GM06990 (cell line): Measurements from ENCODE around the gene VAV1.
A peak's percentile ranks its signal among the peaks of the same experiment; 100 is the strongest.

Source experiments
- DNase-seq: peaks from one replicate; pipeline ENCODE4 v3.0.0-alpha.2; 2011; ENCODE audit not compliant: insufficient read length; ENCODE audit errors: extremely low read depth
- H3K27me3 ChIP-seq: replicated peaks from 2 replicates; pipeline ENCODE4 v1.6.0; 2011; ENCODE audit warnings: low read length; ENCODE audit not compliant: control insufficient read depth, insufficient read depth
- H3K36me3 ChIP-seq: 2 replicates; pipeline ENCODE4 v1.5.1; 2011; ENCODE audit warnings: low read length; ENCODE audit not compliant: control insufficient read depth, insufficient read depth
- H3K4me3 ChIP-seq: replicated peaks from 2 replicates; pipeline ENCODE4 v1.5.1; 2011; ENCODE audit warnings: low read depth, mild to moderate bottlenecking, control low read depth, low read length
- TF ChIP-seq, protein P1 (sequence below): IDR thresholded peaks from 2 replicates; pipeline ENCODE4 v1.5.1; 2011; ENCODE audit warnings: low read length, control low read depth, mild to moderate bottlenecking, inconsistent platforms; ENCODE audit not compliant: insufficient read depth, poor library complexity, severe bottlenecking

VAV1 gene

DNA sequence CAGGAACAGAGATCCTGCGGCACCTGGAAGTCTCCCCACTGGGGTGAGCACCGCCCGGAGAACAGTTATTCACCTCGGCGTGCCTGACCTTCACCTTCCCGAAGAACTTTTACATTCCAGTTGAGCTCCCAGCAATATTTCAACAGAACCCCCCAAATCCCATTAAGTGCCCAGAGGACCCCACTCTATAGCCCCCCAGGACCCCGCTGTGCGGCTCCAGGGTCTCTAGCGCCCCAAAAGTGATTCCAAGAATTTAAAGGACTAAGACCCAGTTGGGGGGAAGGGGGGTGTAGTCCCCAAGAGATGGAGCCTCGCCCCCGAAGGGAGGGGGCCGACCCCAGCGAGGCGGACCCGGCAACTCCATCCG lies 35.6 kb upstream of the VAV1 start:
- Histone ChIP-seq H3K27me3 (no peaks in the 10 kb centered on the region), H3K4me3 (peak overlapping the region; percentile 93), H3K36me3 (peaks cover 12% of the 10 kb centered on the region)
- TF ChIP-seq, protein P1, sequence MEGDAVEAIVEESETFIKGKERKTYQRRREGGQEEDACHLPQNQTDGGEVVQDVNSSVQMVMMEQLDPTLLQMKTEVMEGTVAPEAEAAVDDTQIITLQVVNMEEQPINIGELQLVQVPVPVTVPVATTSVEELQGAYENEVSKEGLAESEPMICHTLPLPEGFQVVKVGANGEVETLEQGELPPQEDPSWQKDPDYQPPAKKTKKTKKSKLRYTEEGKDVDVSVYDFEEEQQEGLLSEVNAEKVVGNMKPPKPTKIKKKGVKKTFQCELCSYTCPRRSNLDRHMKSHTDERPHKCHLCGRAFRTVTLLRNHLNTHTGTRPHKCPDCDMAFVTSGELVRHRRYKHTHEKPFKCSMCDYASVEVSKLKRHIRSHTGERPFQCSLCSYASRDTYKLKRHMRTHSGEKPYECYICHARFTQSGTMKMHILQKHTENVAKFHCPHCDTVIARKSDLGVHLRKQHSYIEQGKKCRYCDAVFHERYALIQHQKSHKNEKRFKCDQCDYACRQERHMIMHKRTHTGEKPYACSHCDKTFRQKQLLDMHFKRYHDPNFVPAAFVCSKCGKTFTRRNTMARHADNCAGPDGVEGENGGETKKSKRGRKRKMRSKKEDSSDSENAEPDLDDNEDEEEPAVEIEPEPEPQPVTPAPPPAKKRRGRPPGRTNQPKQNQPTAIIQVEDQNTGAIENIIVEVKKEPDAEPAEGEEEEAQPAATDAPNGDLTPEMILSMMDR: no peak
- no peak for DNase-seq

DNA sequence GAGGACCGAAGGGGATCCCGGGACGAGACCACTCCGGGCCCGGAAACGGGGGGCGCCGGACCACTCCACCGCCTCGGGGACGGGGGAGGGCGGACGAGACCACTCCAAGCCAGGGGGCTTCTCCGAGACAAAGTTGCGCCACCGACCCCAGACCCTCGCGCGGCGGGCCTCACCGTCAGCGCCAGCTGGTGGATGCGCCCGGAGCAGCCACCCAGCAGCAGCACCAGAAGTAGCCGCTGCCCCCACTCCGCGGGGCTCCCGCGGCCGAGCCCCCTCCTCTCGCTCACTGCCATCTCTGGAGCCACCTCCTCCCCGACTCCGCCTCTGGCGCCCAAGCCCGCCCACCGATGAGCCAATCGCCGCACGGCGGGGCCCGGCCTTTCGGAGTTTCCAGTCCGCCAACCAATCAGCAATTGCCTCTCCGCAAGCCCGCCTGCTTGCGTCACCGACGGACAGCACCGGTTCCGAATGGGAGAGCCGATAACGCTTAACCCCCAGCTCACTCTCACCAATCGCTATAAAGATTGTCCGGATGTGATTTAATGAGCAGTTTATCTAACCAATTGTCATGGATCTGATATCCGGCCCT lies 35.1 kb upstream of the VAV1 start, which contains the start of gene GPR108:
Gene GPR108, minus strand, starts transcription at position 297 of the 589 bp plus-strand sequence. Its CDS starts 4 bp downstream, at position 293.
- TF ChIP-seq, protein P1: no peak
- Histone ChIP-seq H3K4me3 (peak within 1 kb of the TSS; percentile 93), H3K36me3 (peaks cover 9% of the 10 kb centered on the region), H3K27me3 (no peaks in the 10 kb centered on the region)
- DNase-seq: peak; percentile 100

- peaks cover 3% of the 10 kb centered on the region for H3K36me3 ChIP-seq
- DNase-seq: peak; percentile 73
- TF ChIP-seq, protein P1: peak; percentile 80
- H3K27me3 ChIP-seq: no peaks in the 10 kb centered on the region
- peak overlapping the region; percentile 58; the same call in 1 of the 2 replicates for H3K4me3 ChIP-seq
These were observed 34.4 kb upstream of the VAV1 start for GRCh38 chr19:6737873-6738786.

DNA sequence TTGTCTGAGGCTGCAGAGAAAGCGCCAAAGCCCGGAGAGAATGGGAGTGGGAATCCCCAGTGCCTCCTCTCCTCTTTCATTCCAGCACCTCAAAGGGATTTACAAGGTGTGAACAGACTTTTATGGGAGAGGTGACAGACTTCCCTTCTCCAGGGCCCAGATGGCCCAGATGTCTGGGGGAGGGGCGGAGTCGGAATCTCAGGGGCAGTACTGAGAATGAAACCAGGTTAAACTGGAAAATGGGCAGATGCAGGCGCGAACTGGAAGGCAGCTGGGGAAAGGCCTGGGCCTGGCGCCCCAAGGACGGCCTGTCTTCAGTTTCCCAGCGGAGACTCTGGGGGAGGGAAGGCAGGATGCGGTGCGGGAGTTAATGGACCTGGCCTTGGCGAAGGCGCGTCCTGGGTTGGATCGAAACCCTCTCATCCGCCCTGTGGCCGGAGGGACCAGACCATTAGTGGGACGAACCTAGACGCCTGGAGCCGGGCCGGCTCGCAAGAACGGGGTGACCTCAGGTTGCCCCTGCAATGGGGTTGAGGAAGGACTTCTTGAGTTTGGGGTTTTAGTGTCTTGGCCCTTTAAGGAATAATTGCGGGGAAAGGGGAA lies 33.6 kb upstream of the VAV1 start:
- Histone ChIP-seq H3K4me3 (peak overlapping the region; percentile 58), H3K36me3 (peaks cover 3% of the 10 kb centered on the region), H3K27me3 (no peaks in the 10 kb centered on the region)
- TF ChIP-seq, protein P1: no peak
- DNase-seq: peak; percentile 75

- Histone ChIP-seq H3K27me3 (no peaks in the 10 kb centered on the region), H3K4me3 (peak within 1 kb of the TSS; percentile 94), H3K36me3 (peaks cover 8% of the 10 kb centered on the region)
- peak; percentile 80 for DNase-seq
- TF ChIP-seq, protein P1: no peak
These were observed 33.1 kb upstream of the VAV1 start, which contains the start of gene TRIP10 for GRCh38 chr19:6739390-6739882. Gene TRIP10, plus strand, starts transcription at chr19:6739680. Its CDS starts 82 bp downstream, at chr19:6739762.
